GM18870 (cell line): ENCODE data around the gene SEPTIN5.

Experiments used
- ATAC-seq: cut with Tn5 transposase; IDR thresholded peaks from one replicate; pipeline ENCODE4 v1.9.1; 2021; ENCODE audit warnings: moderate library complexity; ENCODE audit not compliant: unreplicated experiment

SEPTIN5 gene

DNA sequence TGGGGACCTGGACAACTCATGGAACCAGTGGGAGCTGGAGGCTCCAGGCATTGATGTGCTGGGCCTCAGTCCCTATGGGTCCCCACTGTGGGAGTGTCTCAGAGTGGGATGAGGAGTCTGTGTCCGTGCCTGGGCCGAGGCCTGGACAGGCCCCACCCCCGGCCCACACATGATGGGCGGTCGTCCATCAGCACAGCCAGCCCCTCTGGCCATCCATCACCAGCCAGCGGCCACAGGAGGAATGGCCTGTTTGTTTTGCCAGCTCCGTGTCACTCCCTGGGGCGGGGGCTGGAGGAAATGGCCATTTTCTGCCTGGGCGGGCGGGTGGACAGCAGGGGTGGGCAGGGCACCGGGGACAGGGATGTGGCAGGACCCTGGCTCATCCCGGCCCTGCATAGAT lies 33.2 kb downstream of the SEPTIN5 start:
- ATAC-seq, result no peak

DNA sequence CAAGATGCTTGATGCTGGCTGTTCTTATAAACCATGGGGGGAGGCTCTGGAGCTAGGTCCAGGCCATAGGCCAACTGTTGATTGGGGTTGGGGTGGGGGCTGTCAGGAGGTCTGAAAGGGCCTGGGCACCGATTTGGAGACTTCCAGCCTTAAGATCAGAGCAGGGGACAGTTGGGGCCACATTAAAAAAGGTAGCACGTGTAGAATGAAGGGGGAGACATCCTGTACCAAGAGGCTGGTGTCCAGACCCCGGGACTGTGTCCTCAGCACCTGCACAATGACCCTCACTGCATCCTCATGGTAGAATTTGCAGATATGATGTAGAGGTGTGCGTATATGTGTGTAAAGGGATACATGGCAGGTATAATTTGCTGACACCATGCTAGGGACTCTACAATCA lies 33.8 kb downstream of the SEPTIN5 start:
- no peak for ATAC-seq

DNA sequence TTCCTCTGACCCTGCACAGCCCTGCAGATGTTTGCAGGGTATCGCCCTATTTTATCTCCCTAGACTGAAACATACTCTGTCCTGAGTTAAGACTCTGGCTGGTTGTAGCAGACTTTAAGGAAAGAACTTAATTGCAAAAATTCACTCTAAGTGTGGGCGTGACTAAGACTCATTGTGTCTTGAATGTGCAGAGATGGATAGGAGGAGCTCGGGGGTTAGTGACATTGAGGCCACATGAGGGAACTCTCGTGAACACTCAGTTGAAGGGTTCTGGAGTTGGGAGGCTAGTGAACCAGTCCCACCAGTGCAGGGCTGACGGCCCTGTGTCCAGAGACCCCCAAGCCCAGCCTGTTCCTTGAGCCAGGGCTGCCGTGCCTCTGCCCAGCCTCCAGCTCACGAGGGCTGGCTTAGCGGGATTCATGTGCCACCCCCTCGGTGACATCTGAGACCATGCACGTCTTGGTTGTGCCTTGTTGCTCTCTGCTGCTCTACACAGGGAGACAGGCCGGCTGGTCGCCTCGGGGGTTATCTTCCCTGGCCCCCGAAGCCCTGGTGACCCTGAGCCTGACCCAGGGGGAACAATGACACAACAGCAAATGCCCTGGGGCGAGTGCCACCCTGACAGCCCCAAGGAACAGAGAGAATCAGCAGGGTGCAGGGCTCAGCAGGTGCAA lies 34.8 kb downstream of the SEPTIN5 start:
- ATAC-seq, result no peak

DNA sequence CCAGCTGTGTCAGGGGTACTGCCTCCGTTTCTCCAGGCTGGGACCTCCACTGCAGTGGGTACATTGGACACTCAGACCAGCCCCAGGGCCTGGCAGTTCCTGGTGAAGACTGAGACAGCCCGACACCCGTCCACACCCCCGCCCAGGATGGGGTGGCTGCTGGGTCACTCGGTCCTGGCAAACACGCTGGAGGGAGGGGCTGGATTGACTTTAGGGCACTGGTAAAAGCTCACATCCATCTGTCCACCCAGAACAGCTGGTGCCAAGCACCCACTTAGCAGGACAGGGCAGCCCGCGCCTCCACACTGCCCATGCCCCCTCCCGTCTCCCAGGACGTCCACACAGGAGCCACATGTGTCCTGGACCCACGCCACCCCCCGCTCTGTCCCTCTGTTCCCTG lies 35.6 kb downstream of the SEPTIN5 start:
- ATAC-seq, result no peak

- no peak for ATAC-seq
Measured at GRCh38 chr22:19750507-19751490, 36.5 kb downstream of the SEPTIN5 start.

DNA sequence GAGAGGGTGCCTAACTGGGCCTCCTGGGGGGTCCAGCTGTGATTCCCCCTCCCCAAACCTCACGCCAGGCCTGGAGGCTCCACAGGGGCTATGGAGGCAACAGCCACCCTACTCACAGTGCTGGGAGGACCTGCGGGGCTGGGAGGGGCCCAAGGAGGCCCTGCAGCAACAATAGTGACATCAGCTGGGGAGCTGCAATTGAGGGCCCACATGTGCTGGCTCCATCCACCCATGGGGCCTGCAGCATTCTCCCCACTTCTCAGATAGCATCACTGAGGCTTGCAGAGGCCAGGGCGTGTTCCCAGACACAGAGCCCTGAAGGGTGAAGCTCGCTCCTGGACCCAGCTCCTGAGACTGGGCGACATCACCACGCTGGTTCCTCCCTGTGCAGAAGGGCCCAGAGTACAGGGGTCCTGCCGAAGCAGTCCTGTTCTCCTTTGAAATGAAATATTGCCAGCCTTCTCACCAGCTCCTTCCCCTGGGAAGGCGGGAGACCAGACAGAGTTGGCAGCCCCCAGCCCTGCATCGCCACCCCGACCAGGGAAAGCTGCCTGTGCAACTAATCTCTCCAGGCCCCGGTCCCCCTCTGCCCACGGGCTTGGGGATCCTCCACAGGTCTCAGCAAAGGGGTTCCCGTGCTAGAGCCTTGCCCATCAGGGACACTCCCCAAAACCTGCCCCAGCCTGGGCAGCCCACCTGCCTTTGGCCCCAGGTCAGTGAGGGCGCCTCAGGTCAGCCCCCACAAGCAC lies 37.4 kb downstream of the SEPTIN5 start:
- no peak for ATAC-seq

- no peak for ATAC-seq
Measured at GRCh38 chr22:19753090-19753842, 39.0 kb downstream of the SEPTIN5 start.

DNA sequence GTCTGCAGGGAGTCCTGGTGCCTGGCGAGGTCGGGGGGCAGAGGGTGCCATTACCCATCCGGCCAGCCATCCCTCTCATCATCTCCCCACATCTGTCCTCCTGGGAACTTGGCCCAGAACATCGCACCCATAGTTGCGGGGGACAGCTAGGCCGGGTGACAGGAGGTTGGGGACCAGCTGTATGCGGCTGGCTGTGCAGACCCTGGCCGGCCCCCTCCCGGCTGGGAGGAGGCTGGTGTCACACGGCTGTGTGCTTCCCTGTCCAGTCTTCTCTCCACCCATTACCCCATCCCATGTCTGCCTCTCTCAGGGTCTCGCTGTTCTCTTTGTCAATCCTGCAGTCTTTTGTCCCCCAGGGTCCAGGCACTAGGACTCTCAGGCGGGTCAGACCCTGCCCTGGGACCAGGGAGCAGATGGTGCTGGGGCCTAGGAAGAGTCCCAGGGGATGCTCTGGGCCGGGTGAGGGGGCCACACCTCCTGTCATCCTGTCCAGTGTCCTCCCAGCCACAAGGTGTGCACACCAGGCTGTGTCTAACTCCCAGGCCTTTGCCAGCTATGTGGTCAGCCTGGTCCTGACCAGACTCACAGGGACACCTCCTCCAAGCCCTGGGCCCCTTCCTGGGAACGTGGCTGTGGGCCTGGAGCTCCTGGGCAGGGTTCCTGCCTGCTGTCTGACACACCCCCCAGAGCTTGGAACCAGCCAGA lies 39.8 kb downstream of the SEPTIN5 start:
- ATAC-seq, result no peak

DNA sequence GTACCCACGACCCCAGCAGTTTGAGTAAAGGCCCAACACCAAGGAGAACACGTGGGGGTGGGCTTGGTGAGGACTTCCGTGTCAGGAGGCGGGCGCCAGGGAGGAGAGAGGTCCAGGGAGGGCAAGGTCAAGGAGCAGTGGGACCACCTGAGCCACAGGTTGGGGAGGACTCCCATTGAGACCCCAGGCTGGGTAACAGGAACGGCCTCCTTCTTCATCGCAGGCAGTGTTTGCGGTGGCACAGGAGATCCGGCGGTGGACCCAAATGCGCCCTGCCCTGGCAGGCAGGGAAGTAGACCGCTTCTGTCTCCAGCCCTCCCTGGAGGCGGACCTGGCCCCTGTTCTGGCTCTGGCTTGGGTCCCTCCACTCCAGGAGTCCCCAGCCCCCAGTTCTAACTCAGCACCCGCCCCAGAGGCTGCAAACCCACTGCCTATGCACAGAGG lies 40.4 kb downstream of the SEPTIN5 start:
- ATAC-seq, result no peak

- no peak for ATAC-seq
Measured at GRCh38 chr22:19755145-19755710, 40.9 kb downstream of the SEPTIN5 start.

- ATAC-seq, result no peak
Measured at GRCh38 chr22:19755722-19756287, 41.5 kb downstream of the SEPTIN5 start.

DNA sequence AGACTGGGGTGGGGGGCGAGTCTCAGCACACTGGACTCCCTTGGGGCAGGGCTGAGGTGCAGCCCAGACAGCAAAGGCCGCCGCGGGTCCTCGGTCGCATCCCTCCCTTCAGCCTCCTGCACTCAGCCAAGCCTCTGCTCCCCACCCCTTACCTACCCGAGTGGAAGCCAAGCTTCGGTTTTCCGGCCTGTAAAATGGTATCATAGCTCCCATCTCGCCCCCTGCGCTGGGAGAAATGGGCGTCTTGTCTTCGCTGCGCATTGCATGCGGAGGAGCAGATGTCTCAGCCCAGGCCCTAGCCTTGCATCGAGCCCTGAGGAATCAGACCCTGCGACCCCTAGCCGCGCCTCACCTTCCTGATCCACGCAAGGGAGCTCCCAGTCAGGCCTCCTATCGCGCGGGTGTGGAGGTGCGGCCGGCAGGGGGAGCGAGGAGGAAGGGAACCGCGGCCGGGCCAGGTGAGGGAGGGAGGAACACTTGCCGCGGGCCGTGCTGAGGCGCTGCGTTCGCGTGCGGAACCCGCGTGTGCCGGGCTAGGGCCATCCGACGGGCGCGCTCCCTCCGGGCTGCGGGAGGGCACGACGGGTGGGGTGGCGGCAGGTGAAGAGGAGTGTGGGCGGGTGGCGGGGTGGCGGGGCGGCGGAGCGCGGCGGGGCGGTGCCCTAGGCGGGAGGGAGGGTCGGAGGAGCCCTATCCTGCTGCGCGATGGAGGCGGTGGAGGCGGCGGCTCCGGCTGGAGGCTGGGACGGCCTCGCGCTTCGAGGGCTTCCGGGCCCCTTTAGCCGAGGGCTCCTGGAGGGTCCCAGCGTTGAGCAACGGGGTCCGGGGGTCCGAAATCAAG lies 42.2 kb downstream of the SEPTIN5 start:
- no peak for ATAC-seq

DNA sequence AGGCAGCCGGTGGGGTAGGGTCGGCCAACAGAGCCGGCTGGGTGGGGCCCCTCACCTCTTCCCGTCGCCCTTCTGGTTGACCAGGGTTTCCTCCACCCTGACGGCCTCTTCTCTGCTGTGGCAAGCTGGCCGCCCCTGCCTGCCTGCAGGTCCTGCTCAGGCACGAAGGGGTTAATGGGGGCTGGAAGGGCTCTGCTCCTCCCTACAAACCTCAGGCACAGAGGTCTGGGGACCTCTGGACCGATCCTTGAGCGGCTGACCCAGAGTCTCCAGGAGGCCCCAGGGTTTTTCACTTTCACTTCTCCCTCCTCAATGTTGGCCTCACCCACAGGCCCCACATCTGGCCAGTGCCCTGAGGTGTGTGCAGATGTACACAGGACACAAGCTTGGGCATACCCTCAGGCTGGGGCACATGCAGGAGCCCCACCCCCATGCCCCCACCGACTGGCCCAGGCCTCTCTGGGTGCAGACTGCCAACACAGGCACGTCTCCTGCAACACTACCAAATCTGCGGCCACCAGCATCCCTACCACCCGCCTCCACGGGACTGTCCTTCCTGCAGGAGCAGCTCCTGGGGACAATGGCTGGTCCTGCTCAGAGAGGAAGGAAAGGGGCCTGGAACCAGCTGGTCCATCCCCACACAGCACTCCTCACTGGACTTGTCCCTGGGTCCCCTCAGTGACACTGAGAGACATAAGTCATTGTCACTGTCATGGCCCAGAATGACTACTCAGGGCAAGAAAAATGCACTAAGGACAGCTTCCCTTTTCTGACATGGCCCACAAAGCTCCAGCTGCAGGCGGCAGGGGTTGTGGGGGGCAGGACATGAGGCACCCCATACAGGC lies 43.1 kb downstream of the SEPTIN5 start:
- ATAC-seq, result no peak

DNA sequence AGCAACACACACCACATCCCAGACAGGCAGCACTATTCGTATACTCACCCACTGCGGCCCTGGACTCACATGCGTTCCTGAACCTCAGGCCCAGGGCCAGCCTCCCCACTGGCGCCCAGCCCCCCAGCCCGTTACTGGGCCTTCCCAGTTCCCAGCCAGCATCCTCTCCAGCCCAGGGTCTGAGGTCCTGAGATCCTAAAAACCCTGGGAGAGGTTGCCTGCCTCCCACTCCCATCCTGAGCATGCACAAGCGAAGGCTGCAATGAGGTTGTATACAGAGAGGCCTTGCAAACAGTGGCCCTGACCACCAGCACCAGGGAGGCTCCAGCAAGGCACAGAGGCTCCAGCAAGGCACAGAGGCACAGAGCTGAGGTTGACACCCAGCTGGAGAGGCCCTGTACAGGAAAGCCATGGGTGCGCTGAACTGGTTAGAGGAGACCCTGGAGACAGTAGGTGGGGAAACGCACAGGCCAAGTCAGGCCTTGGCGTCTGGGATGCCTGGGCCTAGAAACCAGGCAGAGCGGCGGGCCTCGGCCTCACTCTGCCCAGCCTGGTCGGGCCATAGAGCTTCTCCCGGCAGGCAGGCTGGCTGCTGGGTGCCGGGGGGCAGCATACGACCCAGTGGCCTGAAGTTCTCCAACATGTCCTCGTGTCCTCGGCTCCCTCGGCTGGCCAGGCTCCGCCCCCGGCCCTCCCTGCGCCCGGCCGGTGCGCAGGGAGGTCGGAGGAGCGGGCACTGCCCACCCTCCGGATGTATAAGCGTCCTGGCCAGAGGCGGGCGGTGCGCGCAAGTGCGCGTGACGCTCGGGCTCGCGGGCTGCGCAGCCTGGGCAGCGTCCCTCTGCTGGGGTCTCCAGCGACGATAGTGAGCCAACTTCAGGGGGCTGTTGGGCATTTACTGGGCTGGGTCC lies 43.9 kb downstream of the SEPTIN5 start:
- no peak for ATAC-seq

- ATAC-seq, result no peak
Measured at GRCh38 chr22:19758896-19759426, 44.7 kb downstream of the SEPTIN5 start.

DNA sequence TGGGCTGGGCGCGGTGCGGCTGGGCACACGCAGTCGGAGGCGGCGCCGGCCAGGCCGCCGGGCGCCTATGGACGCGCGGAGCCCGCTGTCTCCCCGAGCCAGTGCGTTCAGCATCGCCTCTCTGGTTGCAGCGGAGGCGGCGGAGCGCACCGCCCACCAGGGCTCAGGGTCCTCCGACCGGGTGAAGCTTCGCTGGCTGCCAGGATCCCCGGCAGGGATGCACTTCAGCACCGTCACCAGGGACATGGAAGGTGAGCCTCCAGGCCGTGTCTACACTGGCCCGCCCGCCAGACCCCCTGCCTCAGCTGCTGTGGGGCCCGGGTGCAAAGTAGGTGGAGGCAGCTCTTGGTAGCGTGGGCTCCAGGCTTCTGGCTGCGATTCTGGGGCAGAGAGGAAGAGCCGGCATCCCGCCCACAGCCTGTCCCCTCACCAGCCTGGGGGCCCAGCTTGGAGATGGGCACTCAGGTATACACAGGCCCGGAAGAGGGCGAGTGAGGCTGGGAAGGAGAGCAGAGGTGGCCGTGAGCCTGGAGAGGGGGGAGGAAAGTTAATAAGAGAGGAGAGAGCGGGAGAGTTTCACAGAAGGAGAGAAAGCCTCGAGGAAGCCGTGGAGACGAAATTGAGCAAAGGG lies 45.2 kb downstream of the SEPTIN5 start:
- no peak for ATAC-seq
